ENCODE measurements around the gene CAMK2D.

The CAMK2D gene

DNA sequence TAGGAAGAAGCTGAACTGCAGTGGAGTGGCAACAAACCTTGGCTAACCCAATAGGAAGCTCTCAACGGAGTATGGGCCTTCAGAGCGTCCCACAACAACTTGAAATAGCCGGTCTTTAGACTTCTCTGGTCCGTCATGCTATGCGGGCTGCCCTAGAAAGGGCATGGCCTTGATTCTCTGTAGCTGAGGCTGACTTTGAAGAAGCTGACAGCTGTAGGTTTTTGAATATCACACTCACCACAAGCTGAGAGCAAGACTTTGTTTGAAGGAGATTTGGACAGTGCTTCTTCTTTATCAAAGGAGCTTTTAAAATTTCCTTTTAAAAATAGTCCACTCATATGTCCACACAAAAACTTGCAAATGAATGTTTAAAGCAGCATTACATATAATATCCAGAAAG, 322.9 kb downstream of the CAMK2D start:
- Histone ChIP-seq H3K36me3 (ENCODE audit: low read depth) (no peaks in the 10 kb centered on the region), H3K27ac (ENCODE audit: poor library complexity, severe bottlenecking) (no peak overlapping the region), H3K9me3 (ENCODE audit: severe bottlenecking) (no peaks in the 10 kb centered on the region), H3K4me3 (ENCODE audit: severe bottlenecking) (no peak overlapping the region), H3K4me1 (ENCODE audit: insufficient read depth, poor library complexity, severe bottlenecking) (peaks cover 12% of the 10 kb centered on the region), H3K27me3 (ENCODE audit: insufficient read depth, poor library complexity, severe bottlenecking) (no peaks in the 10 kb centered on the region)
- TF ChIP-seq, protein P1, sequence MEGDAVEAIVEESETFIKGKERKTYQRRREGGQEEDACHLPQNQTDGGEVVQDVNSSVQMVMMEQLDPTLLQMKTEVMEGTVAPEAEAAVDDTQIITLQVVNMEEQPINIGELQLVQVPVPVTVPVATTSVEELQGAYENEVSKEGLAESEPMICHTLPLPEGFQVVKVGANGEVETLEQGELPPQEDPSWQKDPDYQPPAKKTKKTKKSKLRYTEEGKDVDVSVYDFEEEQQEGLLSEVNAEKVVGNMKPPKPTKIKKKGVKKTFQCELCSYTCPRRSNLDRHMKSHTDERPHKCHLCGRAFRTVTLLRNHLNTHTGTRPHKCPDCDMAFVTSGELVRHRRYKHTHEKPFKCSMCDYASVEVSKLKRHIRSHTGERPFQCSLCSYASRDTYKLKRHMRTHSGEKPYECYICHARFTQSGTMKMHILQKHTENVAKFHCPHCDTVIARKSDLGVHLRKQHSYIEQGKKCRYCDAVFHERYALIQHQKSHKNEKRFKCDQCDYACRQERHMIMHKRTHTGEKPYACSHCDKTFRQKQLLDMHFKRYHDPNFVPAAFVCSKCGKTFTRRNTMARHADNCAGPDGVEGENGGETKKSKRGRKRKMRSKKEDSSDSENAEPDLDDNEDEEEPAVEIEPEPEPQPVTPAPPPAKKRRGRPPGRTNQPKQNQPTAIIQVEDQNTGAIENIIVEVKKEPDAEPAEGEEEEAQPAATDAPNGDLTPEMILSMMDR (IDR thresholded peaks at IDR 0.05; ENCODE audit: poor library complexity, severe bottlenecking) = no peak
- ATAC-seq (ENCODE audit: low read depth) (no peak), DNase-seq (ENCODE audit: low spot score) (no peak)

DNA sequence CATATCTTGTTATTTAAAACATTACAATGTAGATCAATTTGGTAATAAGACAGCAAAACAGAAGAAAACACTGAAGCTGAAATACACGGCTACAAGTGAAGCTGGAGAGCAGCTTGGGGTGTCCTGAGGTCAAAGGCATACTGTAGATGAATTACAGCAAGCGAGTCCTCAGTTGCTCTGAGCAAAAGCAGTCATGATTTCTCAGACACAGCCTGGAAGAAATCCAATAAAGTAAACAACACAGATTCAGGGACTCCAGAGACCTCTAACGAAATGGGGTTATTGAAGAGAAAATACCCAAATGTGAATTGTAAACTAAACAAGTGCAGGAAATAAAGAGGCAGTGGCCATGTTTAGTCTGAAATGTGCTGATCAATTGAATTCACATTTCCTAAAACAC, 324.4 kb downstream of the CAMK2D start:
- Histone ChIP-seq H3K27me3 (ENCODE audit: insufficient read depth, poor library complexity, severe bottlenecking) (no peaks in the 10 kb centered on the region), H3K27ac (ENCODE audit: poor library complexity, severe bottlenecking) (no peak overlapping the region), H3K4me1 (ENCODE audit: insufficient read depth, poor library complexity, severe bottlenecking) (peaks cover 12% of the 10 kb centered on the region), H3K36me3 (ENCODE audit: low read depth) (no peaks in the 10 kb centered on the region), H3K4me3 (ENCODE audit: severe bottlenecking) (no peak overlapping the region), H3K9me3 (ENCODE audit: severe bottlenecking) (no peaks in the 10 kb centered on the region)
- ATAC-seq (ENCODE audit: low read depth) (no peak), DNase-seq (ENCODE audit: low spot score) (no peak)
- TF ChIP-seq, protein P1 (IDR thresholded peaks at IDR 0.05; ENCODE audit: poor library complexity, severe bottlenecking) = no peak

DNA sequence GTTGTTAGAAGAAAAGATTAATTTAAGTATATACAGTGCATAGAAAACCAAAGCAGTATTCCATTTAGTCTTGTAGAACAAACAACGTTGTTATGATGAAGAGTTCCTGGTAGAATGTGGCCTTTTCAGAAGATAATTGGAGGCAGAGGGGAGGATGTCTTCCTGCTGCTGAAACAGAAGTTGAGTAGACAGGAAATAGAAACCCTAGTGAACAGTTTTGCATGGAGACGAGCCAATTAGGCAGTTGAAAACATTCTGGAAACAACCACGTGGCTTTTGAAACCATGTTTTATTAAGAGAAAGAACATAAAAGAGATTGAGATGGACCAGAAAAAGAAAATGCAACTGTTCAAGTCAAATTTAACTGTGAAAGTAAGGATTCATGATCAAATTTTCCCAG, 325.2 kb downstream of the CAMK2D start:
- no peak overlapping the region for H3K4me3 ChIP-seq (ENCODE audit: severe bottlenecking)
- DNase-seq (ENCODE audit: low spot score) (no peak), ATAC-seq (ENCODE audit: low read depth) (no peak)
- no peaks in the 10 kb centered on the region for H3K9me3 ChIP-seq (ENCODE audit: severe bottlenecking)
- H3K27me3 ChIP-seq (ENCODE audit: insufficient read depth, poor library complexity, severe bottlenecking) = no peaks in the 10 kb centered on the region
- TF ChIP-seq, protein P1 (IDR thresholded peaks at IDR 0.05; ENCODE audit: poor library complexity, severe bottlenecking) = no peak
- H3K4me1 ChIP-seq (ENCODE audit: insufficient read depth, poor library complexity, severe bottlenecking) = peaks cover 12% of the 10 kb centered on the region
- H3K36me3 ChIP-seq (ENCODE audit: low read depth) = no peaks in the 10 kb centered on the region
- H3K27ac ChIP-seq (ENCODE audit: poor library complexity, severe bottlenecking) = peak overlapping the region; percentile 29

DNA sequence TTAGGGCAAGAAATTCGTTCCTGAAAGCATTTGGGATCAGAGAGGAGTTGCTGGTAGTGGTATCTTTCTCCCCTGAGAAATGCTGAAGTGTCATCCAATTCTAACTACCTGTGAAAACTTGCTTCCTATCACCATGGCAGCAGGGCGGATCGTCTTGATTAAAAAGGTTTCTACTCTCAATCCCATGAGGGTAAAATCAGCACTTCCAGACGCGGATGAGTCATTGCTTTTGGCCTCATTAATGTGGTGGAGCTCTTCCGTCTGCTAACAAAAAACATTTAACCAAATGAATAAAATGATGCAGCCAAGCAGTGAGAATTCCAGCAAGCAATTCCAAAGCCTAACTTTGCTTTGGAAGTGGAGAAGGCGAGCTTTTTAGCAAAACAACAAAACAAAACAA, 325.6 kb downstream of the CAMK2D start:
- Histone ChIP-seq H3K4me3 (ENCODE audit: severe bottlenecking) (no peak overlapping the region), H3K27me3 (ENCODE audit: insufficient read depth, poor library complexity, severe bottlenecking) (no peaks in the 10 kb centered on the region), H3K4me1 (ENCODE audit: insufficient read depth, poor library complexity, severe bottlenecking) (peaks cover 12% of the 10 kb centered on the region), H3K36me3 (ENCODE audit: low read depth) (no peaks in the 10 kb centered on the region), H3K27ac (ENCODE audit: poor library complexity, severe bottlenecking) (peak overlapping the region; percentile 29), H3K9me3 (ENCODE audit: severe bottlenecking) (no peaks in the 10 kb centered on the region)
- DNase-seq (ENCODE audit: low spot score) (peak; percentile 66), ATAC-seq (ENCODE audit: low read depth) (peak; percentile 93)
- TF ChIP-seq, protein P1 (IDR thresholded peaks at IDR 0.05; ENCODE audit: poor library complexity, severe bottlenecking) = no peak

DNA sequence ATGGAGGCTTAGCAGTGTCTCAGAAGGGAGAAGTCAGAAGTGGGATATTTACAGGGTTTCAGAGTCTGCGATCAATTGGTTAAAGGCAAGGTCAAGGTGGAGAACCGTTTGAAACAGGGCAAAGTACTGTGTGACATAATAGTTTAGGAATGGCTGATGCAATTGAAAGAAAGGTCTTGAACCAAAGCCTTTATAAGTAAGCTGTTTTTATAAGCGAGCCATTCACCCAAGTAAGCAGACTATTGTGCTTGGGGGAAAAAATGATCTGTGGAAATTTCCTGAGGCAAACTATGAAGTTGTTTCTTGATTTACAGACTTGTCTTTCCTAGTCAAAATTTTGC, 327.3 kb downstream of the CAMK2D start:
- H3K27me3 ChIP-seq (ENCODE audit: insufficient read depth, poor library complexity, severe bottlenecking) = no peaks in the 10 kb centered on the region
- no peak for DNase-seq (ENCODE audit: low spot score)
- H3K36me3 ChIP-seq (ENCODE audit: low read depth) = no peaks in the 10 kb centered on the region
- peaks cover 12% of the 10 kb centered on the region for H3K4me1 ChIP-seq (ENCODE audit: insufficient read depth, poor library complexity, severe bottlenecking)
- no peak overlapping the region for H3K27ac ChIP-seq (ENCODE audit: poor library complexity, severe bottlenecking)
- H3K4me3 ChIP-seq (ENCODE audit: severe bottlenecking) = no peak overlapping the region
- TF ChIP-seq, protein P1 (IDR thresholded peaks at IDR 0.05; ENCODE audit: poor library complexity, severe bottlenecking) = no peak
- no peak for ATAC-seq (ENCODE audit: low read depth)
- no peaks in the 10 kb centered on the region for H3K9me3 ChIP-seq (ENCODE audit: severe bottlenecking)

Data from RWPE2 (cell line).